ENCODE results near the gene CELA3B.
A peak's percentile ranks its signal among the peaks of the same experiment; 100 is the strongest.
"Not testable (repeated sequence)": the region's sequence is repeated elsewhere in the genome, so short reads cannot be mapped to it uniquely, and the experiment has no call there.

Gene CELA3B, protein sequence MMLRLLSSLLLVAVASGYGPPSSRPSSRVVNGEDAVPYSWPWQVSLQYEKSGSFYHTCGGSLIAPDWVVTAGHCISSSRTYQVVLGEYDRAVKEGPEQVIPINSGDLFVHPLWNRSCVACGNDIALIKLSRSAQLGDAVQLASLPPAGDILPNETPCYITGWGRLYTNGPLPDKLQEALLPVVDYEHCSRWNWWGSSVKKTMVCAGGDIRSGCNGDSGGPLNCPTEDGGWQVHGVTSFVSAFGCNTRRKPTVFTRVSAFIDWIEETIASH

GRCh38 chr1:21976703-21977239, at the start of gene CELA3B:
Gene CELA3B (plus strand): TSS chr1:21977022. CDS start chr1:21977040, 18 bp downstream.
- DNase-seq, result not testable (repeated sequence)

- DNase-seq, result no peak
Measured at GRCh38 chr1:21927533-21928237, 49.1 kb upstream of the CELA3B start.

GRCh38 chr1:21930080-21930571, 46.7 kb upstream of the CELA3B start:
- DNase-seq, result no peak

DNA sequence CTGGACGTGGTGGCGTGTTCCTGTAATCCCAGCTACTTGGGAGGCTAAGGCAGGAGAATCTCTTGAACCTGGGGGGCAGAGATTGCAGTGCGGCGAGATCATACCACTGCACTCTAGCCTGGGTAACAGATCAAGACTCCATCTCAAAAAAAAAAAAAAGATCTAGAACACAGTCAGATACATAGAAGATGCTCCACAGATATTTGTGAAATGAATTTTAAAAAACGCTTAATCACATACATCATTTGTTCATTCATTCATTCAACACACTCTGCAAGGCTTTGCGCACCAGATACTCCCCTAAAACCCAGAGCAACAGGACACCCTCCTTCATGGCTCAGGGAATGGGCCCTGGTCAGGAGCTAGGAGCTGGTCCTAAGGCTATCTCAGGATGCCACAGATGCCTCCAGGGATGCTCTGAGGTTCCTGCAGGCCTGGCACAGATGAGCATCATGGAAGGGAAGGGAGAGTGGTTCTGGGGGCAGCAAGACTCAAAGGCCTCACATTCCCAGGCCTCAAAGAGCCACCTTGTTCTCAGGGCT, 46.1 kb upstream of the CELA3B start:
- no peak for DNase-seq

DNA sequence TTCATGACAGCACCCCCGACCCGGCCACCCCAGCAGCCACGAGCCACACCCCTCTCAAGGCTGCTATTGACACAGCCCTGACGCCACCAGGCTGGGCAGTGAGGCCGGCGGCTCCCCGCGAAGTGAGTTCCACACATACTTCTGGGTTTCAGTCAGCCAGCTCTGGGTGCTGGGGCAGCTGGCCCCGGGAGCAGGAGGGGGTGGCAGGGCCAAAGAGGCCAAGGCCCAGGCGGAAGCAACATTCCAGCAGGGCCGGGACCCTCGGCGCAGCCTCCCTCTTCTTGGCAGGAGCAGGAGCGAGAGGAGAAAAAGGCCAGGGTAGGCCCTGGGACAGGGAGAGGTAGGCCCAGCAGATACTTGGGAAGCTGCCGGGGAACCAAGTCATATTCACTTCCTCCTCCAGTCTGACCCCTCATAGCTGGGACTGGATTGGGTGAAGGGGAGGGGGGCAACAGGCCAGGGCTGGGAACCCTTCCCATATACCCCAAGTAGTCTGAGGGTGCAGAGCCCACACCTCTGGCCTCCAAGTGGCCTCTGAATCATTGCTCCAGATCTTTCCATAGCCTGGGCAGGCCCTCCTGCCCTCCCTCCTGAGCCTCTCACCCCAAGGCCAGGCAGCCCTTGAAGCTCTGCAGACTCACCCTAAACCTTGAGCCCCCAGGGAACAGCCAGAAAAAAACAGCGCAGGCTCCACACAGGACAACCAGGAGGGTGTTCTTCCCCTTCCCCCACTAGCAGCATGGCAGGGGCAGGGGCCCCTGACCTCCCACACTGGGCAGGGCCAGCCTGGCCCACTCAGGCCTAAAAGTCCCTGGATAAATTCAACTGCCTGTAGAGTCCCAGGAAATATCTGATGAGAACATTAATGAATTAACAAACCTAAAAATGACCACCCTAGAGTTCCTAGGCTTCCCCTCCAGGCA, 45.4 kb upstream of the CELA3B start:
- no peak for DNase-seq

DNA sequence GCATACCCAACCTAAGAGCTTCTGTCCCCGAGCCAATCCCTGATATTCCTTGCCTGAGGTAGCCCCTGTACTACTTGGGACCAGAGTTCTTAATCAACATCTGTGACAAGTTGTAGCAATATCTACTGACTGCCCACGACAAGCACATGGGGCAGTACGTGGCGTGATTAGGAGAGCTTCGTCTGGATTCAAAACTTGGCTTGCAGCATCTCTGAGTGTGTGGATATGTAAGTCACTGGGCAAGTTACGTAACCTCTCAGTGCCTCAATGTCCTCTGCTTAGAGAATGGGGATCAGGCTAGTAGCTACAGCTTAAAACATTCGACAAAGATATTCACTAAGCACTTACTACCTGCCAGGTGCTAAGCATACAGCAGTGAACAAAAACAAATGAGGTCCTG, 44.7 kb upstream of the CELA3B start:
- DNase-seq, result no peak

- DNase-seq, result no peak
Measured at GRCh38 chr1:21933397-21934248, 43.2 kb upstream of the CELA3B start.

- no peak for DNase-seq
Measured at GRCh38 chr1:21935393-21935804, 41.4 kb upstream of the CELA3B start.

- no peak for DNase-seq
Measured at GRCh38 chr1:21935891-21936365, 40.9 kb upstream of the CELA3B start.

DNA sequence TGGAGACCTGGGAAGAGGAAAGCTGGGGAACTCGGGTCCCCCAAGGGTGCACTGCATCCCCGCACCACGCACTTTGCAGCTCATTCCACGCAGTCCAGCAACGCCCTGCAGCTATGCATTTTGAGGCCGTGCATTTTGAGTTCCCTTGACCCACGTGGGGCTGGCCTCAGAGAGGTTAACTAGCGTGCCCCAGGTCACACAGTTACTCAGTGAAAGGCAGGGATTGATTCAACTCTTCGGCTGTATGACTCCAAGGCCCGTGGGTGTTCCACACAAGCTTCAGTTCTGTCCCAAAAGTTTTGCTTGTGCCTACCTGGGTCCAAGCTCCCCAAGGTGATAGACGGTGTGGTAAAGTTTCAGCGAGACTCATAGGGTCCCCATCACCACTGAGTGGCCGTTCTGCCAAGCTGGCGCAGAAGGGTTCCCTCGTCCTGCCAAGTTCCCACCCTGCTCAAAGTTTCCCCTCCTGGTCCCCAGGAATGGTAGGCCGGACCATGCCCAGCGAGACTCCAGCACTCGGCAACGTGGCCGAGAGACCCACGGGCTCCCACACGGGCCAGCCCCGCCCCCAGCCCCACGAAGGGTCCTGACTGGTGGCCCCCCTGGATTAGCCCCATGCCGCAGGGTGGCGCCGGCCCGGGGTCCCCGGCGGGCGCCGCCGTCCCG, 40.3 kb upstream of the CELA3B start:
- DNase-seq, result no peak

GRCh38 chr1:21937034-21937371, 39.8 kb upstream of the CELA3B start, which contains the start of gene HSPG2:
Gene HSPG2 (minus strand): TSS chr1:21937310. CDS start chr1:21937217, 93 bp downstream.
- no peak for DNase-seq

- peak; percentile 73 for DNase-seq
Measured at GRCh38 chr1:21937372-21938121, 39.3 kb upstream of the CELA3B start.

DNA sequence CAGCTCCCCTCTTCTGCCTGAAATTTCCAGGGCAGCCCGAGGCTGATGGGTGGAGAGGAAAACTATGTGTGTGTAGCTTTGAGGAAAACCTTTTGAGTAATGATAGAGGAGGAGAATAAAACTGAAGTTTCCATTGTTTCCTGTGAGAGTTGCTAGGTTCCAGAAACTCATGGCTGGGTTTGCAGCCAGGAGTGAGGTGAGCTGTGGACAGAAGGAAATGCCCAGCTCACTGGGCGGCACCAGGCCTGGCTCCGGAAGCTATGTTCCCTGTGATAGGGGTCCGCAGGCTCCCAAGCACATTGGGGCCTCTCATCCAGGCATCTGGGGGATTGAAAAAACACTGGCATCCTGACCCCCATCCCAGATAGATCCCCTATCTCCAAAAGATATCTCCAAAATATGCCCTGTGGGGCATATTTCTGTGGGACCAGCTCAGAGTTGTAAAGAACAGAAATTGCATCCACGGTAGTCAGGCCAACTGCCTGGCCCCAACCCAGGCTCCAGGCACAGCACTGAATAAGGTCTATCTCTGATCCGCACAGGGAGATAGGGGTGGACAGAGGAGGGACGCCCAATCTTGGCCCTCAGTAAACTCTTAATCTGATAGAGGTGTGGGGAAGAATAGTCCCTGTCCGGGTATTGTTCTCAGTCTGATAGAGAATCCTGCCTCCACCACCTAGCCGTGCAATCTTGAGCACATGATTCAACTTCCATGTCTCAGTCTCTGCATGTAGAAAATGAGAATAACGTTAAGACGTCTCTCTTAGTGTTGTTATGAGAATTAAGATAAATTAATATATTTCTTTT, 37.9 kb upstream of the CELA3B start:
- no peak for DNase-seq

DNA sequence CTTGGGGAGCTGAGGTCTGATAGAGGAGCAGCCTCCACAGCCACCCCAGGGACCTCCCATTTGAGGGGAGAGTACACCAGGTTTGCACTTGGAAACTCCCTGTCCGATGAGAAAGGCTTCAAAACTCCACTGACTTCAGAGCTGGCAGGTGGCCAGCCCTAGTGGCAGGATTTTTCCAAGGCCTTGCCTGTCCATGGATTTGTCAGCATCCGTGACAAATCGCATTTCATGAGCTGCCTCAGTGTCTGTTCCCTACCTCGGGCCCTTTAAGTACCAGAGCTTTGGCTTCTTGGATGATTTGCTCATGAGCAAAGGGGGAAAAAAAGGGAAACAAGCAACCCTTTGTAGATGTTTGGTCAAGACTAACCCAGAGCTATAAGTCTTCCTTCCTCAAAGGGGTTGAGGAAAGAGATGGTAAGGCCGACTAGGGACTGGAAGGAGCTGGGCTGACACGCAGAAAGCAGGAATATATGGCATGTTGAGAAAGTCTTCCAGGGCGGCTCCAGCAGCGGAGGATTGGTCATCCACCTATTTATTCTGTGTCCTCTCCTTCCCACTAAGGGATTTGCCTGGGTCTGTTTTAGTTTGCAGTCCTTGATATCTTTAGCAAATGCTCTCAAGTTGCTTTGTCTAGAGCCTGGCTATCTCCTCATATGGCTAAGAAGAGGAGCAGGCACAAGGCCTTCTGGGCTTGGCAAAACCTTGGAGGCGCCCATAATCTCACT, 37.0 kb upstream of the CELA3B start:
- DNase-seq, result no peak

- no peak for DNase-seq
Measured at GRCh38 chr1:21940492-21940891, 36.3 kb upstream of the CELA3B start.

DNA sequence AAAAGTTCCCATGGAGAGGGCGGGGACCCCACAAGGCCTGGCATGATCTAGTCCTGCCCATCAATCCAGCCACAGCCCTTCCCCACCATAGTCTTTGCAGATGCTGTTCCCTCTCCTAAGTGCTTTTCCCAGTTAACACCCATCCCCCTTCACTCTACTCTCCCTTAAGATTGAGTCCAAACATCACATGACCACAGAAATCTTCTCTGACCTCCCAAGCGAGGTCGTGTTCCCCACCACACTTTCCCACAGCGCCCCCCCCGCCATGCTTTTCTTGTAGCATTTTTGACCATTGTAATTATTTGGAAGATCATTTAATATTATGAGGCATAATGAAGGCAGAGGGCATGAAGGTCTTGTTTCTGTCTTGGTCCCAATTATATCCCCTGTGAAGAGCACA, 35.5 kb upstream of the CELA3B start:
- no peak for DNase-seq

DNA sequence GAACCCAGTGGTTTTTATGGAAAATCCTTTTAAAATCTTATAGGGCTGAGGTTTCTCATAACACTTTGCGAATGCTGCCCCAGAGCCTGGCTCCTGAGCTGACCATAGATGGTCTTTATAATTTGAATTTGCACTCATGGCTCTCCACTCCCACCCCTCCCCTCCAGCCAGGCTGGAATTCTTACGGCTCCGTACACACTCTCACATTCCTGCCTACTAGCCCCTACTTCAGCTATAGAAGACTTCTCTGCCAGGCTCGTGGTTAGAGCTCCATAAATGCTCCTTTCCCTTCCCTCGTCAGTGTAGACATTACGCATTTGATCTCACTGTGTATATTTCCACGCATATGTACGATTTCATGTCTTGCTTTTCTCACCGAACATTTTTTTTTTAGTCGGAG, 34.4 kb upstream of the CELA3B start:
- DNase-seq, result no peak

DNA sequence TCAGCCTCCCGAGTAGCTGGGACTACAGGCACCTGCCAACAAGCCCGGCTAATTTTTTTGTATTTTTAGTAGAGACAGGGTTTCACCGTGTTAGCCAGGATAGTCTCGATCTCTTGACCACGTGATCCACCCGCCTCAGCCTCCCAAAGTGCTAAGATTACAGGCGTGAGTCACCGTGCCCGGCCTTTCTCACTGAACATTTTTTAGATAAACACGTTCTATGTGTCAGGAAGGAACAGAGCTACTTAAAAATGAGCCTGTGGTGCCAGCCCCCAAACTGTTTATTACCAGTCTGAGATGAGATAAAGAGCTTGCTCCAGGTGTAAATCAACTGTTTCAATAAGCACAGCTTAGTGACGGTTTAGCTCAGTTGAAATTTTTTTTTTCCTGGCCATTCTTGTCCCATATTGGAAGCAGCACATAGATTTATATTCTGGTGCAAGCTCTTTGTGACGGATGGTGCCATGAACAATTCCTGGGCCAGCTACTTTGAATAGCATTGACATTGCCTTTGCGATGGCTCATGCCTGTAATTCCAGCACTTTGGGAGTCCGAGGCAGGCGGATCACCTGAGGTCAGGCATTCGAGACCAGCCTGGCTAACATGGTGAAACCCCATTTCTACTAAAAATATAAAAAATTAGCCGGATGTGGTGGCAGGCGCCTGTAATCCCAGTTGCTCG, 33.7 kb upstream of the CELA3B start:
- not testable (repeated sequence) for DNase-seq

Data from CD4-positive, alpha-beta T cell treated with Interferon gamma for 1 hour (primary cell).